ENCODE results near the gene HOXD11.

The HOXD11 gene

GRCh38 chr2:176158855-176159662 is 52.0 kb downstream of the HOXD11 start:
- DNase-seq, result no peak
- Mint-ChIP-seq H3K27ac (no peak overlapping the region), H3K9me3 (no peaks in the 10 kb centered on the region), H3K4me3 (peak overlapping the region in 1 of 2 donors; percentile 42), H3K27me3 (peaks cover 100% of the 10 kb centered on the region), H3K4me1 (peaks cover 54% of the 10 kb centered on the region)
- no peak for ATAC-seq
